Measurements from ENCODE around the gene CMSS1. TPM values are rescaled to one million over a fixed set of nuclear protein-coding genes. Genes with fewer than 3 reads are reported as not detected.

CMSS1 gene
- total and polyA plus RNA-seq, 4 donors, result 3.8 to 19.5 (median 7.5) TPM

- WGBS, result 96% methylated on average over 7 of the region's 7 CpGs
- no peak for DNase-seq (ENCODE audit: low spot score)
- H3K4me3 ChIP-seq (ENCODE audit: low read depth in 1 of 3, low read length in 3 of 3), result no peak overlapping the region
- H3K4me1 ChIP-seq (ENCODE audit: control insufficient read depth in 4 of 4, insufficient read depth in 4 of 4, low read length in 3 of 4), result no peaks in the 10 kb centered on the region
- H3K9ac ChIP-seq (ENCODE audit: low read depth in 1 of 2, low read length in 2 of 2), result no peak overlapping the region
- no peaks in the 10 kb centered on the region for H3K36me3 ChIP-seq (ENCODE audit: control insufficient read depth in 4 of 4, insufficient read depth in 3 of 4, low read depth in 1 of 4, low read length in 3 of 4)
- no peak overlapping the region for H3K27ac ChIP-seq (ENCODE audit: low read depth in 1 of 2, low read length in 2 of 2)
- TF ChIP-seq HNF4G (IDR thresholded peaks at IDR 0.05), result no peak
- no peak for TF ChIP-seq JUND (IDR thresholded peaks at IDR 0.05)
- no peak for TF ChIP-seq FOXA2 (IDR thresholded peaks at IDR 0.05)
- no peak for TF ChIP-seq TAF1 (conservative IDR thresholded peaks at IDR 0.05)
- no peak for TF ChIP-seq GABPA (IDR thresholded peaks at IDR 0.05 in 1 of 2, conservative IDR thresholded peaks at IDR 0.05 in 1 of 2)
- no peak for TF ChIP-seq EGR1 (IDR thresholded peaks at IDR 0.05; ENCODE audit: low read depth in 2 of 2)
- no peak for TF ChIP-seq ATF3 (IDR thresholded peaks at IDR 0.05)
- no peak for TF ChIP-seq NR2F2 (IDR thresholded peaks at IDR 0.05)
- no peak for TF ChIP-seq FOXA1 (IDR thresholded peaks at IDR 0.05)
- TF ChIP-seq ZBTB33 (IDR thresholded peaks at IDR 0.05), result no peak
- TF ChIP-seq MAX (IDR thresholded peaks at IDR 0.05), result no peak
- no peak for TF ChIP-seq YY1 (IDR thresholded peaks at IDR 0.05)
- no peak for TF ChIP-seq RAD21 (IDR thresholded peaks at IDR 0.05)
- TF ChIP-seq CTCF (IDR thresholded peaks at IDR 0.05; ENCODE audit: low read depth, low read length, missing input control), result no peak
- TF ChIP-seq SP1 (IDR thresholded peaks at IDR 0.05), result no peak
- no peak for TF ChIP-seq HNF4A (conservative IDR thresholded peaks at IDR 0.05)
- H3K9me3 ChIP-seq (ENCODE audit: control insufficient read depth in 4 of 4, low read length in 3 of 4), result no peaks in the 10 kb centered on the region
- no peaks in the 10 kb centered on the region for H3K27me3 ChIP-seq (ENCODE audit: control insufficient read depth in 4 of 4, insufficient read depth in 4 of 4, low read length in 3 of 4)
Observed at GRCh38 chr3:99961756-99962515, 144.3 kb downstream of the CMSS1 start.

- Histone ChIP-seq H3K4me3 (ENCODE audit: low read depth in 1 of 3, low read length in 3 of 3) (no peak overlapping the region), H3K27ac (ENCODE audit: low read depth in 1 of 2, low read length in 2 of 2) (no peak overlapping the region), H3K9me3 (ENCODE audit: control insufficient read depth in 4 of 4, low read length in 3 of 4) (no peaks in the 10 kb centered on the region), H3K36me3 (ENCODE audit: control insufficient read depth in 4 of 4, insufficient read depth in 3 of 4, low read depth in 1 of 4, low read length in 3 of 4) (no peaks in the 10 kb centered on the region), H3K27me3 (ENCODE audit: control insufficient read depth in 4 of 4, insufficient read depth in 4 of 4, low read length in 3 of 4) (no peaks in the 10 kb centered on the region), H3K4me1 (ENCODE audit: control insufficient read depth in 4 of 4, insufficient read depth in 4 of 4, low read length in 3 of 4) (no peaks in the 10 kb centered on the region), H3K9ac (ENCODE audit: low read depth in 1 of 2, low read length in 2 of 2) (no peak overlapping the region)
- 97% methylated on average over 2 of the region's 2 CpGs for WGBS
- TF ChIP-seq YY1 (IDR thresholded peaks at IDR 0.05) (no peak), ZBTB33 (IDR thresholded peaks at IDR 0.05) (no peak), TAF1 (conservative IDR thresholded peaks at IDR 0.05) (no peak), REST (IDR thresholded peaks at IDR 0.05) (no peak), MAX (IDR thresholded peaks at IDR 0.05) (no peak), JUND (IDR thresholded peaks at IDR 0.05) (no peak), SP1 (IDR thresholded peaks at IDR 0.05) (no peak), RAD21 (IDR thresholded peaks at IDR 0.05) (no peak), HNF4G (IDR thresholded peaks at IDR 0.05) (no peak), FOXA1 (IDR thresholded peaks at IDR 0.05) (no peak), RXRA (IDR thresholded peaks at IDR 0.05) (no peak), ATF3 (IDR thresholded peaks at IDR 0.05) (no peak), FOXA2 (IDR thresholded peaks at IDR 0.05) (no peak), EGR1 (IDR thresholded peaks at IDR 0.05; ENCODE audit: low read depth in 2 of 2) (no peak), GABPA (IDR thresholded peaks at IDR 0.05 in 1 of 2, conservative IDR thresholded peaks at IDR 0.05 in 1 of 2) (no peak)
- DNase-seq (ENCODE audit: low spot score), result no peak
Observed at GRCh38 chr3:99962703-99963102, 145.0 kb downstream of the CMSS1 start.
